ENCODE results near the gene KAZN.

DNA sequence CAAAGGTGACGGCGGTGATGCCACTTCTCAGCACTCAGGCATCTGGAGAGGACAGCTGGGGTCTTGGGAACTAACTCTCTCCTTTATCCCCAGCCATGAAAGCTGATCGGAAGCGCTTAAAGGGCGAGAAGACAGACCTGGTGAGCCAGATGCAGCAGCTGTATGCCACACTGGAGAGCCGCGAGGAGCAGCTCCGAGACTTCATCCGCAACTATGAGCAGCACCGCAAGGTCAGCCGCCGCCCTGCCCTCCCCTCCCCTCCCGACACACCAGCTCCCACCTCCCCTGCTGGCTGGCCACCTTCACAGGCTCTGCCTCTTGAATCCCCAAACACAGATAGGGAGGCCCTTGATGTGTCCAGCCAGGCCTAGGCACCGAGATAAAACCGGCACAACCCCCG lies 436.2 kb downstream of the KAZN start:
- no peak for TF ChIP-seq POLR2A (IDR thresholded peaks at IDR 0.05)
- TF ChIP-seq, protein P1, sequence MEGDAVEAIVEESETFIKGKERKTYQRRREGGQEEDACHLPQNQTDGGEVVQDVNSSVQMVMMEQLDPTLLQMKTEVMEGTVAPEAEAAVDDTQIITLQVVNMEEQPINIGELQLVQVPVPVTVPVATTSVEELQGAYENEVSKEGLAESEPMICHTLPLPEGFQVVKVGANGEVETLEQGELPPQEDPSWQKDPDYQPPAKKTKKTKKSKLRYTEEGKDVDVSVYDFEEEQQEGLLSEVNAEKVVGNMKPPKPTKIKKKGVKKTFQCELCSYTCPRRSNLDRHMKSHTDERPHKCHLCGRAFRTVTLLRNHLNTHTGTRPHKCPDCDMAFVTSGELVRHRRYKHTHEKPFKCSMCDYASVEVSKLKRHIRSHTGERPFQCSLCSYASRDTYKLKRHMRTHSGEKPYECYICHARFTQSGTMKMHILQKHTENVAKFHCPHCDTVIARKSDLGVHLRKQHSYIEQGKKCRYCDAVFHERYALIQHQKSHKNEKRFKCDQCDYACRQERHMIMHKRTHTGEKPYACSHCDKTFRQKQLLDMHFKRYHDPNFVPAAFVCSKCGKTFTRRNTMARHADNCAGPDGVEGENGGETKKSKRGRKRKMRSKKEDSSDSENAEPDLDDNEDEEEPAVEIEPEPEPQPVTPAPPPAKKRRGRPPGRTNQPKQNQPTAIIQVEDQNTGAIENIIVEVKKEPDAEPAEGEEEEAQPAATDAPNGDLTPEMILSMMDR (IDR thresholded peaks at IDR 0.05), result no peak

Data from testis (tissue), 2 donors.